Smooth muscle cell (in vitro differentiated cells): Measurements from ENCODE around the gene ARHGAP10. TPM values are rescaled to one million over a fixed set of nuclear protein-coding genes. Genes with fewer than 3 reads are reported as not detected.
"Not testable (repeated sequence)": the region's sequence is repeated elsewhere in the genome, so short reads cannot be mapped to it uniquely, and the experiment has no call there.

ENCODE experiments used
- DNase-seq: peaks from one replicate; lab custom pipeline; 2025; ENCODE audit not compliant: unreplicated experiment; lab: John Stamatoyannopoulos, UW
- H2AFZ ChIP-seq: fragments of 200-600 bp; sonication (generic); 2 replicates; pipeline ENCODE4 v1.6.0; 2016; ENCODE audit warnings: antibody characterized with exemption, low read depth, mild to moderate bottlenecking
- H3F3A ChIP-seq: fragments of 200-600 bp; sonication (generic); 2 replicates; pipeline ENCODE4 v1.6.0; 2017; ENCODE audit warnings: antibody characterized with exemption, low read depth
- H3K27ac ChIP-seq: fragments of 200-600 bp; sonication (generic); 2 replicates; pipeline ENCODE4 v1.5.1; 2016; ENCODE audit warnings: low read depth, mild to moderate bottlenecking
- H3K27me3 ChIP-seq: fragments of 200-600 bp; sonication (generic); 2 replicates; pipeline ENCODE4 v1.6.1; 2016; ENCODE audit warnings: low read depth, mild to moderate bottlenecking
- H3K36me3 ChIP-seq: fragments of 200-600 bp; sonication (generic); 2 replicates; pipeline ENCODE4 v1.5.1; 2016; ENCODE audit warnings: low read depth
- H3K4me1 ChIP-seq: fragments of 200-600 bp; sonication (generic); 2 replicates; pipeline ENCODE4 v1.5.1; 2016; ENCODE audit warnings: low read depth
- H3K4me2 ChIP-seq: fragments of 200-600 bp; sonication (generic); 2 replicates; pipeline ENCODE4 v1.6.0; 2016; ENCODE audit warnings: mild to moderate bottlenecking
- H3K4me3 ChIP-seq: fragments of 200-600 bp; sonication (generic); 2 replicates; pipeline ENCODE4 v1.5.1; 2016; ENCODE audit warnings: mild to moderate bottlenecking
- H3K79me2 ChIP-seq: fragments of 200-600 bp; sonication (generic); 2 replicates; pipeline ENCODE4 v1.6.0; 2016; ENCODE audit warnings: low read depth, mild to moderate bottlenecking
- H3K9ac ChIP-seq: fragments of 200-600 bp; sonication (generic); 2 replicates; pipeline ENCODE4 v1.6.0; 2016; ENCODE audit warnings: low read depth
- H3K9me3 ChIP-seq: fragments of 200-600 bp; sonication (generic); replicated peaks from 2 replicates; pipeline ENCODE4 v1.5.1; 2016; ENCODE audit warnings: low read depth
- H4K20me1 ChIP-seq: fragments of 200-600 bp; sonication (generic); 2 replicates; pipeline ENCODE4 v1.6.0; 2016; ENCODE audit warnings: low read depth
- CTCF ChIP-seq: fragments of 200-600 bp; sonication (generic); IDR thresholded peaks from 2 replicates; pipeline ENCODE4 v1.5.1; 2017; ENCODE audit warnings: borderline replicate concordance, mild to moderate bottlenecking, antibody characterized with exemption; ENCODE audit not compliant: insufficient read depth, poor library complexity, severe bottlenecking
- WGBS: methylation state at CpG from one replicate; pipeline ENCODE4 v1.1.7; 2016; ENCODE audit warnings: low lambda C conversion rate; 5-methylcytosine and 5-hydroxymethylcytosine counted together
- polyA plus RNA-seq: library from polyadenylated mRNA; unstranded; fragments of >200 nt; fragmentation: Nextera tagmentation; extraction: Ambion mirVana; gene quantifications from 2 replicates; pipeline ENCODE4 v1.2.1, GENCODE V29; 2016
- total RNA-seq: library from RNA; depleted of rRNA; stranded (reverse); fragments of >200 nt; gene quantifications from 2 replicates; pipeline ENCODE4 v1.2.3, GENCODE V29; 2014

The ARHGAP10 gene
- total and polyA plus RNA-seq, 2 experiments from 2014 or later, result 6.2 to 11.6 TPM

- TF ChIP-seq CTCF, result no peak
- Histone ChIP-seq H3K79me2 (peaks cover 37% of the 10 kb centered on the region), H3K9ac (no peak overlapping the region), H3K4me3 (no peak overlapping the region), H3K27ac (no peak overlapping the region), H2AFZ (no peak overlapping the region), H3K9me3 (no peaks in the 10 kb centered on the region), H3K4me1 (peaks cover 7% of the 10 kb centered on the region), H3K27me3 (no peaks in the 10 kb centered on the region), H3K36me3 (no peaks in the 10 kb centered on the region), H3K4me2 (no peak overlapping the region), H3F3A (peaks cover 4% of the 10 kb centered on the region), H4K20me1 (peaks cover 11% of the 10 kb centered on the region)
- 75% methylated on average over 5 of the region's 5 CpGs for WGBS
- DNase-seq, result no peak
These were observed 63.0 kb downstream of the ARHGAP10 start for GRCh38 chr4:147794787-147795413.

GRCh38 chr4:147799057-147799456 lies 67.2 kb downstream of the ARHGAP10 start:
- not testable (repeated sequence) for H3K4me3 ChIP-seq, H2AFZ ChIP-seq, H3K9ac ChIP-seq, H3K4me2 ChIP-seq, H3K9me3 ChIP-seq, H3K36me3 ChIP-seq, H3K27me3 ChIP-seq, H3K27ac ChIP-seq, DNase-seq, H3F3A ChIP-seq
- Histone ChIP-seq H4K20me1 (peaks cover 42% of the 10 kb centered on the region), H3K4me1 (peaks cover 14% of the 10 kb centered on the region), H3K79me2 (peaks cover 16% of the 10 kb centered on the region)
- WGBS, result 94% methylated on average over 4 of the region's 4 CpGs

GRCh38 chr4:147799986-147800555 lies 68.2 kb downstream of the ARHGAP10 start:
- no peak for DNase-seq
- Histone ChIP-seq H3K79me2 (peaks cover 12% of the 10 kb centered on the region), H3K9ac (no peak overlapping the region), H3K4me3 (no peak overlapping the region), H2AFZ (no peak overlapping the region), H3K4me2 (no peak overlapping the region), H3K27me3 (no peaks in the 10 kb centered on the region), H4K20me1 (peaks cover 38% of the 10 kb centered on the region), H3K4me1 (peaks cover 18% of the 10 kb centered on the region), H3K36me3 (no peaks in the 10 kb centered on the region), H3K27ac (no peak overlapping the region), H3F3A (no peaks in the 10 kb centered on the region), H3K9me3 (no peaks in the 10 kb centered on the region)
- no peak for TF ChIP-seq CTCF
- WGBS, result 74% methylated on average over 7 of the region's 7 CpGs

GRCh38 chr4:147801820-147802219 lies 69.9 kb downstream of the ARHGAP10 start:
- Histone ChIP-seq H3K27me3 (no peaks in the 10 kb centered on the region), H3K27ac (no peak overlapping the region), H3K4me2 (no peak overlapping the region), H3K9ac (no peak overlapping the region), H4K20me1 (peaks cover 40% of the 10 kb centered on the region), H3K9me3 (no peaks in the 10 kb centered on the region), H3K4me3 (no peak overlapping the region), H3K4me1 (peaks cover 19% of the 10 kb centered on the region), H2AFZ (no peak overlapping the region), H3F3A (no peaks in the 10 kb centered on the region), H3K36me3 (no peaks in the 10 kb centered on the region), H3K79me2 (peaks cover 16% of the 10 kb centered on the region)
- 82% methylated on average over 4 of the region's 4 CpGs for WGBS
- no peak for TF ChIP-seq CTCF
- no peak for DNase-seq
